Measurements from ENCODE around the gene NHEJ1.

NHEJ1 gene

DNA sequence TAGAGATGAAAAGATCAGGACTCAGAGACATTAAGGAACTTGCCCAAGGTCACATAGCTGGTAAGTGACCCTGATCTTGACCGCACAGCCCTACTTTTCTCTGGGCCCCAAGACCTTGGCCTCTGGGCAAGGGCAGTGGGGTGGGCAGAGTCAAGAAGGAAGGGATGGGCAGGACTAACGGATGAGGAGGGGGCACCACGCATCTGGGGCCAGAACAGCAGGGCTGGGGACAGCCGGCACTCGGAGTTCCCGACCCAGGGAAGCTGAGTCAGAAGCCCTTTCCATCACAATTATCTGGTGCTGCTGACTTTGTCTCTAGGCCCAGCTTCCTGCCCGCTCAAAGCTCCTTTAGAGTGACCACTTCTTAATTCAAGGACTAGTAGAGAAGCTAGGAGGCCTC lies 133.7 kb downstream of the NHEJ1 start:
- DNase-seq = no peak

DNA sequence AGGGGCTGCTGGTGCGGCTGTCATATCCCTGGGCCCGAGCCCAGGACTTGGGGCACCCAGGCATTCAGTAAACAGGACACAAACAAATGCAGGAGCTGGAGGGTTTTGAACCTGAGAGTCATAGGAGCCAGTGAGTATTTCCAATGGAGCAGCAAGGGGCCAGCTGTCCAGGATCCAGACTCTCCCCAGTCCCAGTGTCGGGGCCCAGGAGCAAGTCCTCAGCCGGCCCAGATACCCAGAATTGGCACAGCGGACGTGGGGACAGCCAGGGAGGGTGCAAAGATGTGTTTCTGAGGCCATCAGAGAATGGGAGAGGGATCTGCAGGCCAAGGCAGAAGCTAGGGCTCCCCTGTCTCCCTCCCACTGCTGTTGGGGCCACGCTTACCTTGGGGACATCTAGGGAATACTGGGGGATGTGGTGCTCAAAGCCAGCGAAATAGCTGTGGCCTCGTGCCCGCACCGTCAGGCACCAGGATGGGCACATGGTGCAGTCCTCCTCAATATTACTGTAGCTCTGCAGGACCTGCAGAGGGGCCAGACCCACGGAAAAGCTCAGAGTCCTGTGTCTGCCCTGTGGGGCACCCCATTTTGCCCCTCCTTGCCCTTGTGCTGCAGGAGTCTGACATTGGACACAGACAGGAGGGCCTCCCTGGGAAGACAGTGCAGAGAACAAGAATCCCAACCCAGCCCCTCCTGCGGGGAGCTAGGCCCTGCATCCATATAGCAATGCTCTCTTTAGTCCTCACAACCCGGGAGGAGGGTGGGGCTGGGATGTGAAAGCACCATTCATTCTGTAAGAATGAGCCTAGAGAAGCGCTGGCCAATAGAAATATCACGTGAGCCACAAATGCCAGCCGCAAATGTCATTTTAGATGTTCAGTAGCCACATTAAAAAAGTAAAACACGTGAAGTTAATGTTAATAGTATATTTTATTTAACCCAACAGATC lies 134.7 kb downstream of the NHEJ1 start:
- DNase-seq = no peak

Measured in CD4-positive, alpha-beta T cell treated with Interleukin-6 for 4 hours (primary cell).